ENCODE results near the gene CSPG4. TPM values are rescaled to one million over a fixed set of nuclear protein-coding genes. Genes with fewer than 3 reads are reported as not detected.
"Not testable (repeated sequence)": the region's sequence is repeated elsewhere in the genome, so short reads cannot be mapped to it uniquely, and the experiment has no call there.

Gene CSPG4
- total RNA-seq, 4 donors from 2014 or later: 29.9 to 144 (median 49.7) TPM

- no peak for ATAC-seq (ENCODE audit: low FRiP score)
- TF ChIP-seq CTCF (IDR thresholded peaks at IDR 0.05): no peak
- DNase-seq (ENCODE audit: low spot score): no peak
Observed at GRCh38 chr15:75696311-75696720, 16.3 kb downstream of the CSPG4 start.

- DNase-seq (ENCODE audit: low spot score) (no peak), ATAC-seq (ENCODE audit: low FRiP score) (no peak)
- TF ChIP-seq CTCF (IDR thresholded peaks at IDR 0.05): no peak
Observed at GRCh38 chr15:75695634-75696310, 16.9 kb downstream of the CSPG4 start.

GRCh38 chr15:75695220-75695619, 17.4 kb downstream of the CSPG4 start:
- ATAC-seq (ENCODE audit: low FRiP score): no peak
- TF ChIP-seq CTCF (IDR thresholded peaks at IDR 0.05): no peak
- no peak for DNase-seq (ENCODE audit: low spot score)

GRCh38 chr15:75694241-75695182, 18.1 kb downstream of the CSPG4 start:
- DNase-seq (ENCODE audit: low spot score) (no peak), ATAC-seq (ENCODE audit: low FRiP score) (peak; percentile 90)
- no peak for TF ChIP-seq CTCF (IDR thresholded peaks at IDR 0.05)

- no peak for ATAC-seq (ENCODE audit: low FRiP score)
Observed at GRCh38 chr15:75693501-75694240, 19.0 kb downstream of the CSPG4 start.

GRCh38 chr15:75693028-75693427, 19.6 kb downstream of the CSPG4 start:
- not testable (repeated sequence) for DNase-seq (ENCODE audit: low spot score); ATAC-seq (ENCODE audit: low FRiP score)

More at GRCh38 chr15:75693501-75694240, 19.0 kb downstream of the CSPG4 start:
- DNase-seq (ENCODE audit: low spot score): no peak
- no peak for TF ChIP-seq CTCF (IDR thresholded peaks at IDR 0.05)

GRCh38 chr15:75692311-75692710, 20.3 kb downstream of the CSPG4 start:
- not testable (repeated sequence) for DNase-seq (ENCODE audit: low spot score); ATAC-seq (ENCODE audit: low FRiP score)

- ATAC-seq (ENCODE audit: low FRiP score); DNase-seq (ENCODE audit: low spot score): not testable (repeated sequence)
Observed at GRCh38 chr15:75689429-75689828, 23.2 kb downstream of the CSPG4 start.
